PC-3 (cell line): ENCODE measurements around the gene CYS1. TPM values are rescaled to one million over a fixed set of nuclear protein-coding genes. Genes with fewer than 3 reads are reported as not detected.
"Not testable (repeated sequence)": the region's sequence is repeated elsewhere in the genome, so short reads cannot be mapped to it uniquely, and the experiment has no call there.

Experiments used
- ATAC-seq: fragments of 200-7000 bp; cut with Tn5 transposase; 2 replicates; pipeline ENCODE4 v1.9.1; 2020; ENCODE audit warnings: mild to moderate bottlenecking, moderate library complexity
- BruUV-seq: library from RNA; stranded (reverse); fragments of 400-500 nt; replicated peaks from 2 replicates; lab custom pipeline; 2021; lab: Mats Ljungman, UMichigan
- CTCF ChIA-PET: fragments of 300-600 bp; sonication (Branson Sonifier 250); formaldehyde crosslinking; loops from one replicate; lab custom pipeline; 2022; ENCODE audit warnings: antibody characterized with exemption; lab: Charles Lee
- POLR2A ChIA-PET: fragments of 300-600 bp; sonication (Branson Sonifier 250); formaldehyde crosslinking; loops from one replicate; lab custom pipeline; 2022; ENCODE audit warnings: antibody characterized with exemption; ENCODE audit not compliant: unreplicated experiment; lab: Charles Lee
- DNase-seq: peaks from one replicate; pipeline ENCODE4 v3.0.0-alpha.2; 2015
- H2AFZ ChIP-seq: fragments of 300-600 bp; sonication (generic); 2 replicates; pipeline ENCODE4 v1.6.0; 2016; ENCODE audit warnings: antibody characterized with exemption, low read length
- H3F3A ChIP-seq: fragments of 300-600 bp; sonication (generic); one replicate; pipeline ENCODE4 v1.6.0; 2017; ENCODE audit warnings: antibody characterized with exemption, low read length, control low read depth, mild to moderate bottlenecking; ENCODE audit not compliant: unreplicated experiment
- H3K27ac ChIP-seq: fragments of 300-600 bp; sonication (generic); 2 replicates; pipeline ENCODE4 v1.5.1; 2016; ENCODE audit warnings: mild to moderate bottlenecking, low read length
- H3K27me3 ChIP-seq: fragments of 300-600 bp; sonication (generic); 2 replicates; pipeline ENCODE4 v1.6.1; 2016; ENCODE audit warnings: low read length, mixed read lengths
- H3K36me3 ChIP-seq: fragments of 300-600 bp; sonication (generic); 2 replicates; pipeline ENCODE4 v1.6.1; 2016; ENCODE audit warnings: low read depth, mixed run types, low read length, mixed read lengths
- H3K4me1 ChIP-seq: fragments of 300-600 bp; sonication (generic); 2 replicates; pipeline ENCODE4 v1.5.1; 2016; ENCODE audit warnings: low read length; ENCODE audit not compliant: insufficient read depth
- H3K4me2 ChIP-seq: fragments of 300-600 bp; sonication (generic); 2 replicates; pipeline ENCODE4 v1.6.0; 2016; ENCODE audit warnings: low read length
- H3K4me3 ChIP-seq: fragments of 300-600 bp; sonication (generic); 2 replicates; pipeline ENCODE4 v1.5.1; 2016; ENCODE audit warnings: mild to moderate bottlenecking, low read length, mixed read lengths
- H3K79me2 ChIP-seq: fragments of 300-600 bp; sonication (generic); 2 replicates; pipeline ENCODE4 v1.6.1; 2017; ENCODE audit warnings: low read length, mixed read lengths
- H3K9ac ChIP-seq: fragments of 300-600 bp; sonication (generic); 2 replicates; pipeline ENCODE4 v1.6.0; 2016; ENCODE audit warnings: mild to moderate bottlenecking, low read length
- H3K9me2 ChIP-seq: fragments of 300-600 bp; sonication (generic); replicated peaks from 2 replicates; pipeline ENCODE4 v1.6.1; 2016; ENCODE audit warnings: mixed run types, low read length, mixed read lengths
- H3K9me3 ChIP-seq: fragments of 300-600 bp; sonication (generic); 2 replicates; pipeline ENCODE4 v1.6.1; 2016; ENCODE audit warnings: low read length, mixed read lengths
- H4K20me1 ChIP-seq: fragments of 300-600 bp; sonication (generic); 2 replicates; pipeline ENCODE4 v1.6.1; 2016; ENCODE audit warnings: low read length, mixed read lengths
- EZH2 ChIP-seq: fragments of 300-600 bp; sonication (generic); IDR thresholded peaks from one replicate; pipeline ENCODE4 v1.6.1; 2017; ENCODE audit warnings: antibody characterized with exemption, mild to moderate bottlenecking, low read length; ENCODE audit not compliant: unreplicated experiment
- EZH2phosphoT487 ChIP-seq: fragments of 300-600 bp; sonication (generic); IDR thresholded peaks from 2 replicates; pipeline ENCODE4 v1.6.1; 2018; ENCODE audit warnings: mild to moderate bottlenecking, antibody characterized with exemption, low read length, borderline replicate concordance
- intact Hi-C: fragments of 100-400 bp; cut with micrococcal nuclease; formaldehyde crosslinking; loops from 2 replicates; pipeline ENCODE4 v1.9.0; 2023
- total RNA-seq: library from RNA; depleted of rRNA; stranded (reverse); fragments of >200 nt; gene quantifications from 2 replicates; pipeline ENCODE4 v1.2.3, GENCODE V29; 2014
- TF ChIP-seq, protein P1 (sequence below): fragments of 300-600 bp; sonication (generic); conservative IDR thresholded peaks from 2 replicates; pipeline ENCODE4 v1.5.1; 2017; ENCODE audit warnings: antibody characterized with exemption, low read depth, mild to moderate bottlenecking, low read length

The CYS1 gene
- total RNA-seq, 1 experiment from 2014 or later, result 0.15 TPM

DNA sequence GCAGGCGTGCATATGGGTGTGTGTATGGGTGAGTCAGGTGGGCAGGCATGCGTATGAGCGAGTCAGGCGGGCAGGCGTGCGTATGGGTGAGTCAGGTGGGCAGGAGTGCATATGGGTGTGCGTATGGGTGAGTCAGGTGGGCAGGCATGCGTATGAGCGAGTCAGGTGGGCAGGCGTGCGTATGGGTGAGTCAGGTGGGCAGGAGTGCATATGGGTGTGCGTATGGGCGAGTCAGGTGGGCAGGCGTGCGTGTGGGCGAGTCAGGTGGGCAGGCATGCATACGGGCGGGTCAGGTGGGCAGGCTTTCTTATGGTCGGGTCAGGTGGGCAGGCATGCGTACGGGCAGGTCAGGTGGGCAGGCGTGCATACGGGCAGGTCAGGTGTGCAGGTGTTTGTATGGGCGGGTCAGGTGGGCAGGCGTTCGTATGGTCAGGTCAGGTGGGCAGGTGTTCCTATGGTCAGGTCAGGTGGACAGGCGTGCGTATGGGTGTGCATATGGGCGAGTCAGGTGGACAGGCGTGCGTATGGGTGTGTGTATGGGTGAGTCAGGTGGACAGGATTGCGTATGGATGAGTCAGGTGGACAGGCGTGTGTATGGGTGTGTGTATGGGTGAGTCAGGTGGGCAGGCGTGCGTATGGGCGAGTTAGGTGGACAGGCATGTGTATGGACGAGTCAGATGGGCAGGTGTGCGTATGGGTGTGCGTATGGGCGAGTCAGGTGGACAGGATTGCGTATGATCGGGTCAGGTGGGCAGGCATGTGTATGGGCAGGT, 65.6 kb downstream of the CYS1 start:
- Histone ChIP-seq H3K79me2 (no peaks in the 10 kb centered on the region), H3F3A (no peaks in the 10 kb centered on the region), H4K20me1 (no peaks in the 10 kb centered on the region), H3K27ac (0 out of 2 replicates have a peak overlapping the region, but pooled peaks have one; percentile 16), H2AFZ (no peak overlapping the region), H3K9me2 (no peaks in the 10 kb centered on the region), H3K36me3 (no peaks in the 10 kb centered on the region), H3K9ac (no peak overlapping the region), H3K9me3 (no peaks in the 10 kb centered on the region), H3K27me3 (no peaks in the 10 kb centered on the region), H3K4me1 (peaks cover 4% of the 10 kb centered on the region; the same call in 1 of the 2 replicates), H3K4me2 (no peak overlapping the region), H3K4me3 (no peak overlapping the region)
- ATAC-seq (peak; percentile 57), DNase-seq (peak; percentile 72)
- POLR2A ChIA-PET, result no interaction called here
- TF ChIP-seq EZH2phosphoT487 (no peak; the same call in 1 of the 2 replicates), EZH2 (no peak)
- TF ChIP-seq, protein P1, sequence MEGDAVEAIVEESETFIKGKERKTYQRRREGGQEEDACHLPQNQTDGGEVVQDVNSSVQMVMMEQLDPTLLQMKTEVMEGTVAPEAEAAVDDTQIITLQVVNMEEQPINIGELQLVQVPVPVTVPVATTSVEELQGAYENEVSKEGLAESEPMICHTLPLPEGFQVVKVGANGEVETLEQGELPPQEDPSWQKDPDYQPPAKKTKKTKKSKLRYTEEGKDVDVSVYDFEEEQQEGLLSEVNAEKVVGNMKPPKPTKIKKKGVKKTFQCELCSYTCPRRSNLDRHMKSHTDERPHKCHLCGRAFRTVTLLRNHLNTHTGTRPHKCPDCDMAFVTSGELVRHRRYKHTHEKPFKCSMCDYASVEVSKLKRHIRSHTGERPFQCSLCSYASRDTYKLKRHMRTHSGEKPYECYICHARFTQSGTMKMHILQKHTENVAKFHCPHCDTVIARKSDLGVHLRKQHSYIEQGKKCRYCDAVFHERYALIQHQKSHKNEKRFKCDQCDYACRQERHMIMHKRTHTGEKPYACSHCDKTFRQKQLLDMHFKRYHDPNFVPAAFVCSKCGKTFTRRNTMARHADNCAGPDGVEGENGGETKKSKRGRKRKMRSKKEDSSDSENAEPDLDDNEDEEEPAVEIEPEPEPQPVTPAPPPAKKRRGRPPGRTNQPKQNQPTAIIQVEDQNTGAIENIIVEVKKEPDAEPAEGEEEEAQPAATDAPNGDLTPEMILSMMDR, result no peak
- CTCF ChIA-PET, result no interaction called here
- no TSS peak for BruUV-seq
- intact Hi-C loops, result no loop called here

DNA sequence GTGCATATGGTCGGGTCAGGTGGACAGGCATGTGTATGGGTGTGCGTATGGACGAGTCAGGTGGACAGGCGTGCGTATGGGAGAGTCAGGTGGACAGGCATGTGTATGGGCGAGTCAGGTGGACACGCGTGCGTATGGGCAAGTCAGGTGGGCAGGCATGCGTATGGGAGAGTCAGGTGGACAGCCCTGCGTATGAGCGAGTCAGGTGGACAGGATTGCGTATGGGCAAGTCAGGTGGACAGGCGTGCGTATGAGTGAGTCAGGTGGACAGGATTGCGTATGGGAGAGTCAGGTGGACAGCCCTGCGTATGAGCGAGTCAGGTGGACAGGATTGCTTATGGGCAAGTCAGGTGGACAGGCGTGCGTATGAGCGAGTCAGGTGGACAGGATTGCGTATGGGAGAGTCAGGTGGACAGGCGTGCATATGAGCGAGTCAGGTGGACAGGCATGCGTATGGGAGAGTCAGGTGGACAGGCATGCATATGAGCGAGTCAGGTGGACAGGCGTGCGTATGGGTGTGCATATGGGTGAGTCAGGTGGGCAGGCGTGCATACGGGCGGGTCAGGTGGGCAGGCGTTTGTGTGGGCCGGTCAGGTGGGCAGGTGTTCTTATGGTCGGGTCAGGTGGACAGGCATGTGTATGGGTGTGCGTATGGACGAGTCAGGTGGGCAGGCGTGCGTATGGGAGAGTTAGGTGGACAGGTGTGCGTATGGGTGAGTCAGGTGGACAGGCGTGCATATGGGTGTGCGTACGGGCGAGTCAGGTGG, 66.4 kb downstream of the CYS1 start:
- intact Hi-C loops, H3K27ac ChIP-seq, CTCF ChIA-PET, H2AFZ ChIP-seq, H3K9me3 ChIP-seq, H3K79me2 ChIP-seq, ATAC-seq, POLR2A ChIA-PET, H3F3A ChIP-seq, H3K27me3 ChIP-seq, H3K9me2 ChIP-seq, H3K4me2 ChIP-seq, H3K4me3 ChIP-seq, BruUV-seq, H3K4me1 ChIP-seq, H3K9ac ChIP-seq, DNase-seq, H4K20me1 ChIP-seq, H3K36me3 ChIP-seq: not testable (repeated sequence)

DNA sequence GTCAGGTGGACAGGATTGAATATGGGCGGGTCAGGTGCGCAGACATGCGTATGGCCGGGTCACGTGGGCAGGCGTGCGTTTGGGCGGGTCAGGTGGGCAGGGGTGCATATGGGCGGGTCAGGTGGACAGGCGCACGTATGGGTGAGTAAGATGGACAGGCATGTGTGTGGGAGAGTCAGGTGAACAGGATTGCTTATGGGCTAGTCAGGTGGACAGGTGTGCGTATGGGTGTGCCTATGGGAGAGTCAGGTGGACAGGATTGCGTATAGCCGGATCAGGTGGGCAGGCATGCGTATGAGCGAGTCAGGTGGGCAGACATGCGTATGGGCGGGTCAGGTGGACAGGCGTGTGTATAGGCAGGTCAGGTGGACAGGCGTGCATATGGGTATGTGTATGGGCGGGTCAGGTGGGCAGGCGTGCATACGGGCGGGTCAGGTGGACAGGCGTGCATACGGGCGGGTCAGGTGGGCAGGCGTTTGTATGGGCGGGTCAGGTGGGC, 67.2 kb downstream of the CYS1 start:
- TF ChIP-seq EZH2phosphoT487, result no peak
- TF ChIP-seq EZH2, result no peak
- TF ChIP-seq, protein P1, result no peak
- no TSS peak for BruUV-seq

DNA sequence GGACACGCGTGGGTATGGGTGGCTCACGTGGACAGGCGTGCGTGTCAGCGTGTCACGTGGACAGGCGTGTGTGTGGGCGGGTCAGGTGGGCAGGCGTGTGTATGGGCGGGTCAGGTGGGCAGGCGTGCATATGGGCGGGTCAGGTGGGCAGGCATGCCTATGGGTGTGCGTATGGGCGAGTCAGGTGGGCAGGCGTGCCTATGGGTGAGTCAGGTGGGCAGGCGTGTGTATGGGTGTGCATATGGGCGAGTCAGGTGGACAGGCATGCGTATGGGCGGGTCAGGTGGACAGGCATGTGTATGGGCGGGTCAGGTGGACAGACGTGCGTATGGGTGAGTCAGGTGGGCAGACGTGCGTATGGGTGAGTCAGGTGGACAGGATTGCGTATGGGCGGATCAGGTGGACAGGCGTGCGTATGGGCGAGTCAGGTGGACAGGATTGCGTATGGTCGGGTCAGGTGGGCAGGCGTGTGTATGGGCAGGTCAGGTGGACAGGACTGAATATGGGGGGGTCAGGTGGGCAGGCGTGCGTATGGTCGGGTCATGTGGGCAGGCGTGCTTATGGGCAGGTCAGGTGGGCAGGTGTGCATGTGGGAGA, 67.7 kb downstream of the CYS1 start:
- H3K27ac ChIP-seq, H3K27me3 ChIP-seq, H3K9ac ChIP-seq, BruUV-seq, H3K4me3 ChIP-seq, H3K9me3 ChIP-seq, DNase-seq, H4K20me1 ChIP-seq, intact Hi-C loops, H3K4me1 ChIP-seq, H3F3A ChIP-seq, H3K79me2 ChIP-seq, H2AFZ ChIP-seq, POLR2A ChIA-PET, H3K36me3 ChIP-seq, H3K4me2 ChIP-seq, H3K9me2 ChIP-seq, ATAC-seq, CTCF ChIA-PET: not testable (repeated sequence)

More for the DNA sequence above, 67.2 kb downstream of the CYS1 start:
- Histone ChIP-seq H3K4me2 (no peak overlapping the region), H3K4me1 (peaks cover 4% of the 10 kb centered on the region; the same call in 1 of the 2 replicates), H4K20me1 (no peaks in the 10 kb centered on the region), H3K27me3 (no peaks in the 10 kb centered on the region), H3K79me2 (no peaks in the 10 kb centered on the region), H3K36me3 (no peaks in the 10 kb centered on the region), H3F3A (no peaks in the 10 kb centered on the region), H3K27ac (no peak overlapping the region), H3K9ac (no peak overlapping the region), H3K9me2 (no peaks in the 10 kb centered on the region), H3K9me3 (no peaks in the 10 kb centered on the region), H3K4me3 (no peak overlapping the region), H2AFZ (no peak overlapping the region)
- ChIA-PET POLR2A (no interaction called here), CTCF (no interaction called here)
- intact Hi-C loops, result no loop called here
- DNase-seq, result no peak
- ATAC-seq, result no peak
